SJSA1 (cell line): ENCODE measurements around the gene MGAT4D. TPM values are rescaled to one million over a fixed set of nuclear protein-coding genes. Genes with fewer than 3 reads are reported as not detected.
"Not testable (repeated sequence)": the region's sequence is repeated elsewhere in the genome, so short reads cannot be mapped to it uniquely, and the experiment has no call there.

ENCODE experiments used
- DNase-seq, 2 experiments: peaks; one replicate each; pipeline ENCODE4 v3.0.0-alpha.2; 2015 to 2020; ENCODE audit warnings: low spot score in 2 of 2, low read depth in 1 of 2
- H3K27ac ChIP-seq: fragments of 250-450 bp; sonication (Bioruptor Pico); 2 replicates; pipeline ENCODE4 v1.5.1; 2020; ENCODE audit warnings: mild to moderate bottlenecking, moderate library complexity
- H3K27me3 ChIP-seq: fragments of 250-450 bp; sonication (Bioruptor Pico); replicated peaks from 2 replicates; pipeline ENCODE4 v1.5.1; 2020; ENCODE audit warnings: mild to moderate bottlenecking, moderate library complexity
- H3K36me3 ChIP-seq: fragments of 250-450 bp; sonication (Bioruptor Pico); 2 replicates; pipeline ENCODE4 v1.5.1; 2020; ENCODE audit warnings: mild to moderate bottlenecking
- H3K4me1 ChIP-seq: fragments of 250-450 bp; sonication (Bioruptor Pico); replicated peaks from 2 replicates; pipeline ENCODE4 v1.6.1; 2021; ENCODE audit warnings: mild to moderate bottlenecking
- H3K4me3 ChIP-seq: fragments of 250-450 bp; sonication (Bioruptor Pico); 2 replicates; pipeline ENCODE4 v1.5.1; 2020; ENCODE audit warnings: mild to moderate bottlenecking
- H3K9me3 ChIP-seq: fragments of 250-450 bp; sonication (Bioruptor Pico); replicated peaks from 2 replicates; pipeline ENCODE4 v1.5.1; 2020; ENCODE audit warnings: mild to moderate bottlenecking
- total RNA-seq: library from RNA; depleted of rRNA; stranded (reverse); fragments of >200 nt; shearing (Covaris generic); gene quantifications from 2 replicates; pipeline ENCODE4 v1.2.3, GENCODE V29; 2014; rRNA removed

The MGAT4D gene
- total RNA-seq, 1 experiment from 2014 or later, result not detected

DNA sequence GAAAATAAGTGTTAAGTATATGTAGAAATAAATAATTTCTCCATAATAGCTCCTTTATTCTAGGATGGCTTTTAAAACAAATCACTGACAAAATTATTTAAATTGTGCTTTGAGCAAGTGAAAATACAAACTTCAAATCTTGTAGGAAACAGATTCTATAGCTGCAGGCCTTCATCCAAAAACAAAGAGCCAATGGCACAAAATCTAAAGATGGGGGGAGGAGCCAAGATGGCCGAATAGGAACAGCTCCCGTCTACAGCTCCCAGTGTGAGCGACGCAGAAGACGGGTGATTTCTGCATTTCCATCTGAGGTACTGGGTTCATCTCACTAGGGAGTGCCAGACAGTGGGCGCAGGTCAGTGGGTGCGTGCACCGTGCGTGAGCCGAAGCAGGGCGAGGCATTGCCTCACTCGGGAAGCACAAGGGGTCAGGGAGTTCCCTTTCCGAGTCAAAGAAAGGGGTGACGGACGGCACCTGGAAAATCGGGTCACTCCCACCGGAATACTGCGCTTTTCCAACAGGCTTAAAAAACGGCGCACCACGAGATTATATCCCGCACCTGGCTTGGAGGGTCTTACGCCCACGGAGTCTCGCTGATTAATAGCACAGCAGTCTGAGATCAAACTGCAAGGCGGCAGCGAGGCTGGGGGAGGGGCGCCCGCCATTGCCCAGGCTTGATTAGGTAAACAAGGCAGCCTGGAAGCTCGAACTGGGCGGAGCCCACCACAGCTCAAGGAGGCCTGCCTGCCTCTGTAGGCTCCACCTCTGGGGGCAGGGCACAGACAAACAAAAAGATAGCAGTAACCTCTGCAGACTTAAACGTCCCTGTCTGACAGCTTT is 84.7 kb downstream of the MGAT4D start:
- DNase-seq, H3K9me3 ChIP-seq, H3K27ac ChIP-seq, H3K27me3 ChIP-seq, H3K4me1 ChIP-seq, H3K4me3 ChIP-seq, H3K36me3 ChIP-seq: not testable (repeated sequence)

DNA sequence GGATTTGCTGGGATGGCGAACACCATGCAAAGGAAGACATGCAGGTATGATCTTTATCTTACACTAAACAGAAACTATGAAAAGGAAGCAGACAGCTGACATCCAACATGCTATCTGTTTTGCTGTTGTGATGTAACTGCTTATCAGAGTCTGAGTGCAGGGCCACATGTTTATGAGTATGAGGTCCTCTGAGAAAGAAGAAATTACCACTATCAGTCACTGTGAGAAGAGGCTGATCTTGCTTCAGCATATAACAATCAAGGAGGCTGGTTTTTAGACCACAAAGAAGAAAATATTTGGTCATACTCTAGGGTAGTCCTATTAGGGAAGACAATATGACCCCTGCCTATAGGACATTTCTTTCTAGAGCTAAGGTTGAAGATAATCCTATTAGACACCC is 89.1 kb downstream of the MGAT4D start:
- no peaks in the 10 kb centered on the region for H3K4me1 ChIP-seq
- H3K36me3 ChIP-seq, result no peaks in the 10 kb centered on the region
- no peak for DNase-seq
- no peaks in the 10 kb centered on the region for H3K9me3 ChIP-seq
- H3K4me3 ChIP-seq, result no peak overlapping the region
- no peaks in the 10 kb centered on the region for H3K27me3 ChIP-seq
- H3K27ac ChIP-seq, result no peak overlapping the region

DNA sequence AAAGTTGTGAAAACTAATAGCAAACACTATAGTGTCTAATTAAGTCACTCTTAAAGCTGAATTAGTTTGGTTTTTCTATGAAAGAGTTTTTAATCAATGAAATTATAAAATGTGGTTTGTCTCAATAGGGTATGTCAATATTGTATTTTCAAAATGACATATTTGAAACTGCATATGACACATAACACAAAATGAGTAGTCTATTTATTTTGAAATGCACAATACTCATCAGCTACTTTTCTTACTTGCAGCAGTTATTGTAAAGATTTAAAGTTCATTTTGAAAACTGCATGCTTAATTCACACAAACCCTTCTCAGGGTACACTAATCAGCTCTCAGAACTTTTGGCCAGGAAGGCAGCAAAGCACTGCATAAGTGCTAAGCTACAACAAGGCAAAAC is 91.8 kb downstream of the MGAT4D start:
- DNase-seq, result no peak
- H3K27me3 ChIP-seq, result no peaks in the 10 kb centered on the region
- H3K4me1 ChIP-seq, result no peaks in the 10 kb centered on the region
- H3K9me3 ChIP-seq, result no peaks in the 10 kb centered on the region
- no peak overlapping the region for H3K4me3 ChIP-seq
- no peak overlapping the region for H3K27ac ChIP-seq
- no peaks in the 10 kb centered on the region for H3K36me3 ChIP-seq

DNA sequence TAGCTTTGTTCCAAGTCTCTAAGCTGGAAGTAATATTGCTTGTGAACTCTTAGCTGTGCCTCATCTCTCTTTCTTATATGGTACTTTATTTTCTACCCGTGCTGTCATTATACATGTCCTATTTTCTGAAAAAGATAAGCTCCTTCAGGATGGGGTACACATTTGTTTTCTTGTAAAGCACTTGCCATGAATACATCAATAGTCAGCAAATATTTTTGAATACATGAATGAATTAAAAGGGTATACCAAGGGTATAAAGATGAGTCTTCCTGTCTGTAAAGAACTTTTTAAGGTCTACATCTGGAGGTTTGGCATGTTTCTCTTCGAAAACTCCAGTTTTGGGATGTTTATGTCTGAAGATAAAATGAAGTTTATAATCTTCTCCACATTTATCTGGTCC is 98.0 kb downstream of the MGAT4D start:
- H3K36me3 ChIP-seq, result no peaks in the 10 kb centered on the region
- no peak for DNase-seq

DNA sequence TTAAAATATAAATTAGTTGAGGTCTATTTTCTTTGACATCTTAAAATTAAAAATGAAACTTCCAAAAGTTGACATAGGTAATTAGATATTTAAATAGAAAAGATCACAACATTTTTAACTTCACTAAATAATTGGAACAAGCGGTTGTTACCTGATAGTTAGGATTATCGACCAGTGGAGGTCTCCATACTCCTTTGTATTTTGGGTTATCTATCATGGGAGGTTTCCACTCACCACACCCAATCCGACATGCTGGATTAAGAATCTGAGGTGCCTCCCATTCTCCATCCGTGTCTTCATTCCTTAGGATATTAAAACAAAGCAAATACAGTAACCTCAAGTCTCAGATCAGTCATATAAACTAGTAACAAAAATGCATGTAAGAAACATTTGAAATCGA is 102.4 kb downstream of the MGAT4D start:
- no peak for DNase-seq
- no peaks in the 10 kb centered on the region; the same call in 1 of the 2 replicates for H3K27me3 ChIP-seq
- no peaks in the 10 kb centered on the region for H3K4me1 ChIP-seq
- no peak overlapping the region for H3K27ac ChIP-seq
- H3K9me3 ChIP-seq, result no peaks in the 10 kb centered on the region
- no peak overlapping the region for H3K4me3 ChIP-seq
- no peaks in the 10 kb centered on the region for H3K36me3 ChIP-seq

More for the DNA sequence above, 98.0 kb downstream of the MGAT4D start:
- Histone ChIP-seq H3K27me3 (no peaks in the 10 kb centered on the region), H3K4me3 (no peak overlapping the region), H3K9me3 (no peaks in the 10 kb centered on the region), H3K27ac (no peak overlapping the region), H3K4me1 (no peaks in the 10 kb centered on the region)

Other genes with a start within 250 kb of the MGAT4D start
- gene SCOC, start 124.6 kb downstream of the MGAT4D start, total RNA-seq, result 143 and 153 TPM in 2 replicates
- 3.6 and 7.0 TPM in 2 replicates for gene CLGN, start 70.6 kb downstream of the MGAT4D start, total RNA-seq
- gene ELMOD2, start 25.9 kb upstream of the MGAT4D start, total RNA-seq, result 47.9 and 156 TPM in 2 replicates
- not detected in 2 replicates for gene UCP1, start 70.7 kb upstream of the MGAT4D start, total RNA-seq